ENCODE results near the gene ATP1B1.

DNA sequence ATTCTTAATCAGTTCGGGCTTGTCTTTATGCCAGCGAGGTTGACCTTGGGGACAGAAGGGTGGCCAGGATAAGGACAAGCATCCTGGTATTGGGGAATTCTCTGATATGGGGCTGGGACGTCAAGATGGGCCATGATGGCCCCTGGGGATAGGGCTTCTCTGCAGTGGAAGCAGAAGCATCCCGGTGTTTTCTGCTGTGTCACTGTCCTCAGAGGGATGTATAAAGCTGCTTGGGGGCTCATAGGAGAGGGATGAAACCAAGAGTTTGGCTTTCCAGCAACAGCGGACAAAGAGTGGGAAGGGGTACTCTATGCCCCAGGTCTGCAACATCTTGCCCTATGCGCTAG lies 1.4 kb upstream of the ATP1B1 start:
- TF ChIP-seq, protein P1, sequence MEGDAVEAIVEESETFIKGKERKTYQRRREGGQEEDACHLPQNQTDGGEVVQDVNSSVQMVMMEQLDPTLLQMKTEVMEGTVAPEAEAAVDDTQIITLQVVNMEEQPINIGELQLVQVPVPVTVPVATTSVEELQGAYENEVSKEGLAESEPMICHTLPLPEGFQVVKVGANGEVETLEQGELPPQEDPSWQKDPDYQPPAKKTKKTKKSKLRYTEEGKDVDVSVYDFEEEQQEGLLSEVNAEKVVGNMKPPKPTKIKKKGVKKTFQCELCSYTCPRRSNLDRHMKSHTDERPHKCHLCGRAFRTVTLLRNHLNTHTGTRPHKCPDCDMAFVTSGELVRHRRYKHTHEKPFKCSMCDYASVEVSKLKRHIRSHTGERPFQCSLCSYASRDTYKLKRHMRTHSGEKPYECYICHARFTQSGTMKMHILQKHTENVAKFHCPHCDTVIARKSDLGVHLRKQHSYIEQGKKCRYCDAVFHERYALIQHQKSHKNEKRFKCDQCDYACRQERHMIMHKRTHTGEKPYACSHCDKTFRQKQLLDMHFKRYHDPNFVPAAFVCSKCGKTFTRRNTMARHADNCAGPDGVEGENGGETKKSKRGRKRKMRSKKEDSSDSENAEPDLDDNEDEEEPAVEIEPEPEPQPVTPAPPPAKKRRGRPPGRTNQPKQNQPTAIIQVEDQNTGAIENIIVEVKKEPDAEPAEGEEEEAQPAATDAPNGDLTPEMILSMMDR (IDR thresholded peaks at IDR 0.05): no peak
- TF ChIP-seq POLR2AphosphoS5 (IDR thresholded peaks at IDR 0.05): no peak
- no peak for TF ChIP-seq POLR2A (IDR thresholded peaks at IDR 0.05)
- TF ChIP-seq EP300 (IDR thresholded peaks at IDR 0.05): no peak

Data from gastroesophageal sphincter (tissue), 3 donors.